Glutamatergic neuron (in vitro differentiated cells): Measurements from ENCODE around the gene NRTN. TPM values are rescaled to one million over a fixed set of nuclear protein-coding genes. Genes with fewer than 3 reads are reported as not detected.
A peak's percentile ranks its signal among the peaks of the same experiment; 100 is the strongest.
"Not testable (repeated sequence)": the region's sequence is repeated elsewhere in the genome, so short reads cannot be mapped to it uniquely, and the experiment has no call there.

Source experiments
- DNase-seq: peaks from one replicate; pipeline ENCODE4 v3.0.0; 2022
- H3K27ac Mint-ChIP-seq: one replicate; pipeline ENCODE4 v1.8.0; 2020; ENCODE audit warnings: mild to moderate bottlenecking, mixed read lengths, inconsistent platforms; ENCODE audit not compliant: unreplicated experiment
- H3K27me3 Mint-ChIP-seq: one replicate; pipeline ENCODE4 v1.8.0; 2020; ENCODE audit warnings: mild to moderate bottlenecking, moderate library complexity, mixed read lengths, inconsistent platforms; ENCODE audit not compliant: unreplicated experiment
- H3K36me3 Mint-ChIP-seq: one replicate; pipeline ENCODE4 v1.8.0; 2020; ENCODE audit warnings: mild to moderate bottlenecking, mixed read lengths, inconsistent platforms; ENCODE audit not compliant: unreplicated experiment
- H3K4me1 Mint-ChIP-seq: one replicate; pipeline ENCODE4 v1.8.0; 2020; ENCODE audit warnings: mild to moderate bottlenecking, low read depth, mixed read lengths, inconsistent platforms; ENCODE audit not compliant: unreplicated experiment
- H3K4me3 Mint-ChIP-seq: one replicate; pipeline ENCODE4 v1.8.0; 2020; ENCODE audit warnings: mild to moderate bottlenecking, mixed read lengths, inconsistent platforms; ENCODE audit not compliant: unreplicated experiment
- H3K9me3 Mint-ChIP-seq: one replicate; pipeline ENCODE4 v1.8.0; 2020; ENCODE audit warnings: mild to moderate bottlenecking, moderate library complexity, mixed read lengths, inconsistent platforms; ENCODE audit not compliant: unreplicated experiment
- CTCF ChIP-seq: fragments of 200-600 bp; sonication (generic); IDR thresholded peaks from one replicate; pipeline ENCODE4 v1.5.0; 2021; ENCODE audit not compliant: partially characterized antibody, unreplicated experiment
- total RNA-seq: library from RNA; stranded (reverse); fragmentation: NEBNext Ultra II Directional; extraction: Animal tissue kit (Norgen Biotek cat#: 25700); gene quantifications from one replicate; pipeline ENCODE4 v1.2.1, GENCODE V29; 2021; ENCODE audit not compliant: unreplicated experiment

The NRTN gene
- total RNA-seq, 1 donor from 2014 or later, result 1.2 TPM

DNA sequence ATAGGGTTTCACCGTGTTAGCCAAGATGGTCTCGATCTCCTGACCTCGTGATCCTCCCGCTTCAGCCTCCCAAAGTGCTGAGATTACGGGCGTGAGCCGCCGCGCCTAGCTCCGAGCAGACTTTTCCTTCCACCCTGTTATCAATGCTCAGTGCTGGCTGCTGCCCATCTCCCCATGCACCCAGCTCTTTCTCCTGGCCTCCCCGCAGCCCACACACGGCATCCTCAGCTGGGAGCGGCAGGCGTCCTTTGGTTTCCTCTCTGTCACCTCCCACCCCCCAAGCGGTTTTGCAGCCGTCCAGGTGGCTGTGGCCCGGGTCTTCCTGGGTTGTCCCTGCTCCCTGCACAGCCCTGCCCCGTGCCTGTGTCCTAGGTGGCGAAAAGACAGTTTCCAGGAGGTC lies 32.5 kb upstream of the NRTN start:
- H3K9me3 Mint-ChIP-seq, result peaks cover 2% of the 10 kb centered on the region
- DNase-seq, result no peak
- H3K27ac Mint-ChIP-seq, result no peak overlapping the region
- no peak overlapping the region for H3K4me3 Mint-ChIP-seq
- H3K27me3 Mint-ChIP-seq, result peaks cover 3% of the 10 kb centered on the region
- no peaks in the 10 kb centered on the region for H3K36me3 Mint-ChIP-seq
- no peak for TF ChIP-seq CTCF
- no peaks in the 10 kb centered on the region for H3K4me1 Mint-ChIP-seq

- no peaks in the 10 kb centered on the region for H3K36me3 Mint-ChIP-seq
- peaks cover 2% of the 10 kb centered on the region for H3K9me3 Mint-ChIP-seq
- DNase-seq, result no peak
- H3K27me3 Mint-ChIP-seq, result peaks cover 3% of the 10 kb centered on the region
- peak overlapping the region; percentile 33 for H3K27ac Mint-ChIP-seq
- no peak overlapping the region for H3K4me3 Mint-ChIP-seq
- H3K4me1 Mint-ChIP-seq, result no peaks in the 10 kb centered on the region
- TF ChIP-seq CTCF, result no peak
These were observed 31.6 kb upstream of the NRTN start for GRCh38 chr19:5773276-5773675.

DNA sequence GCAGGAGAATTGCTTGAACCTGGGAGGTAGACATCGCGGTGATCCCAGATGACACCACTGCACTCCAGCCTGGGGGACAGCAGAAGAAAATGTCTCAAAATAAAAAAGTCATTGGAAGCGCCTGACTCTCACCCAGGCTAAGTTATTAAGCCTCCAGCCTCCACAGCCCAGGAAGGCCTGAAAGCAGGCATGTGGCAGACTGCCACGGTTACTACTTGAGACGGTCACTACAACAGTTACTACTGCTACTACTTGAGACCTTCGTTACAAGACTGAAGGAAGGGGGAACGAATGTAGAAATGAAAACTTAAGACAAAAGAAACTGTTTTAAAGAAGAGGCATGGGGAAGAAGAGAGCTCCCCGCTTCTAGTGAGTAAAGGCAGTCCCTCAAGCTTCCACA lies 29.9 kb upstream of the NRTN start:
- no peak overlapping the region for H3K4me3 Mint-ChIP-seq
- no peaks in the 10 kb centered on the region for H3K4me1 Mint-ChIP-seq
- H3K27me3 Mint-ChIP-seq, result peaks cover 3% of the 10 kb centered on the region
- DNase-seq, result no peak
- H3K36me3 Mint-ChIP-seq, result no peaks in the 10 kb centered on the region
- H3K9me3 Mint-ChIP-seq, result peaks cover 2% of the 10 kb centered on the region
- TF ChIP-seq CTCF, result no peak
- H3K27ac Mint-ChIP-seq, result no peak overlapping the region

GRCh38 chr19:5775668-5776309 lies 29.1 kb upstream of the NRTN start:
- H3K4me1 Mint-ChIP-seq, result no peaks in the 10 kb centered on the region
- peaks cover 2% of the 10 kb centered on the region for H3K9me3 Mint-ChIP-seq
- no peaks in the 10 kb centered on the region for H3K36me3 Mint-ChIP-seq
- no peak for TF ChIP-seq CTCF
- no peak for DNase-seq
- H3K27me3 Mint-ChIP-seq, result peaks cover 3% of the 10 kb centered on the region
- H3K4me3 Mint-ChIP-seq, result no peak overlapping the region
- no peak overlapping the region for H3K27ac Mint-ChIP-seq

GRCh38 chr19:5778402-5778801 lies 26.5 kb upstream of the NRTN start:
- Mint-ChIP-seq H3K9me3 (peaks cover 2% of the 10 kb centered on the region), H3K4me1 (no peaks in the 10 kb centered on the region), H3K27me3 (peaks cover 3% of the 10 kb centered on the region), H3K36me3 (no peaks in the 10 kb centered on the region), H3K4me3 (no peak overlapping the region), H3K27ac (no peak overlapping the region)
- TF ChIP-seq CTCF, result no peak
- DNase-seq, result no peak

DNA sequence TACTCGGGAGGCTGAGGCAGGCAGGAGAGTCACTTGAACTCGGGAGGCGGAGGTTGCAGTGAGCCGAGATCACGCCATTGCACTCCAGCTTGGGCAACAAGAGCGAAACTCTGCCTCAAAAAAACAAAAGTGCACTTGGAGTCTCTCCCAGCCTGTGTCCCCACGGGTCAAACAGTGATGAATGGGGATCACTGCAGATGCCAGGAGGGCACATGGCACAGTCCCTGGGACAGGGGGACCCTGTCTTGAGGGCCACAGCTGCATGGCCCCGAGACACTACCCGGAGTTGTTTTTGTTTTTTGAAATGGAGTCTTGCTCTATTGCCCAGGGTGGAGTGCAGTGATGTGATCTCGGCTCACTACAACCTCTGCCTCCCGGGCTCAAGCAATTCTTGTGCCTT lies 24.0 kb upstream of the NRTN start:
- not testable (repeated sequence) for H3K4me1 Mint-ChIP-seq, H3K36me3 Mint-ChIP-seq, H3K9me3 Mint-ChIP-seq, H3K27me3 Mint-ChIP-seq, H3K4me3 Mint-ChIP-seq, DNase-seq, H3K27ac Mint-ChIP-seq
